AG08395 (cell line): ENCODE measurements around the gene CCDC178.
"Not testable (repeated sequence)": the region's sequence is repeated elsewhere in the genome, so short reads cannot be mapped to it uniquely, and the experiment has no call there.

Experiments used
- DNase-seq: peaks from one replicate; pipeline ENCODE4 v3.0.0; 2012; ENCODE audit warnings: mixed read lengths, low spot score

CCDC178 gene

DNA sequence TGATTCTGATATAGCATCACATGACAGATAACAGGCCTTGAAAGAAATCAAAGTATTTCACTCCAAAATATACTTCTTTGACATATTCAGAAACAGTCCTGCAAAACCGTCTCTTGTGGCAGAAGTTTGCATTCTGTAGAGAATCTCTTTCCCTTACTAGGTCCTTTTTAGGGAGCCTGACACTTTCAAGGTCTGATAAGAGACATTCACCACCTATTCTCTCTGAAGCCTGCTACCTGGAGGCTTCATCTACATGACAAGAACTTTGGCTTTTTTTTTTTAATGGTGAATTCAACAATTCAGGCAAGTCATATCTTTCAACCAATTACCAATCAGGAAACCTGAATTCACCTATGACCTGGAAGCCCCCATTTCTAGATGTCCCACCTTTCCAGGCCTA, 83.8 kb downstream of the CCDC178 start:
- DNase-seq, result no peak

- DNase-seq, result no peak
Measured at GRCh38 chr18:33355756-33356155, 84.8 kb downstream of the CCDC178 start.

GRCh38 chr18:33355263-33355662, 85.3 kb downstream of the CCDC178 start:
- no peak for DNase-seq

- DNase-seq, result no peak
Measured at GRCh38 chr18:33350256-33350655, 90.3 kb downstream of the CCDC178 start.

DNA sequence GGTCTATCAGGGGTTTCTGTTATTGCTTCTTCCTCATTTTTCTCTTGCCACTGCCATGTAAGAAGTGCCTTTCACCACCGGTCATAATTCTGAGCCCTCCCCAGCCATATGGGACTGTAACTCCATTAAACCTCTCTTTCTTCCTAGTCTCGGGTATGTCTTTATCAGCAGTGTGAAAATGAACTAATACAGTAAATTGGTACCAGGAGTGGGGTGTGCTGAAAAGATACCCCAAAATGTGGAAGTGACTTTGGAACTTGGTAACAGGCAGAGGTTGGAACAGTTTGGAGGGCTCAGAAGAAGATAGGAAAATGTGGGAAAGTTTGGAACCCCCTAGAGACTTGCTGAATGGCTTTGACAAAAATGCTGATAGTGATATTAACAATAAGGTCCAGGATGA, 100.8 kb downstream of the CCDC178 start:
- not testable (repeated sequence) for DNase-seq

DNA sequence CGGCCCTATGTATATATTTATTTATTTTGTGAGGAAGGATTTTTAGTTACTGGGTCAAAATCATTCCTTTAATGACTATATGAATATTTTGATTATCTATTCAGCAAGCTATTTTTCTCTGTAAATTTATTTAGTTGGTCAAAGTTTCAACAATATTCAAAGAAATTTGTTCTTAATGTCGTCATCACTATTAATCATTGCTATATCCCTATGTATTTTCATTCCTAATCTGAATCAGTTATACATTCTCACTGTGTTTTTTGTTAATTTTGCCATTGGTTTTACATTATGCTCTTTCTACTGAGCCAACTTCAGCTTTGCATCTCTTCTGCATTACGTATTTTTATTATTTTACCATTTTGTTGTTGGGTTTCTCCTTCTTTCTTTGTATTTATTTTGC, 105.7 kb downstream of the CCDC178 start:
- no peak for DNase-seq

GRCh38 chr18:33330711-33331110, 109.8 kb downstream of the CCDC178 start:
- no peak for DNase-seq

DNA sequence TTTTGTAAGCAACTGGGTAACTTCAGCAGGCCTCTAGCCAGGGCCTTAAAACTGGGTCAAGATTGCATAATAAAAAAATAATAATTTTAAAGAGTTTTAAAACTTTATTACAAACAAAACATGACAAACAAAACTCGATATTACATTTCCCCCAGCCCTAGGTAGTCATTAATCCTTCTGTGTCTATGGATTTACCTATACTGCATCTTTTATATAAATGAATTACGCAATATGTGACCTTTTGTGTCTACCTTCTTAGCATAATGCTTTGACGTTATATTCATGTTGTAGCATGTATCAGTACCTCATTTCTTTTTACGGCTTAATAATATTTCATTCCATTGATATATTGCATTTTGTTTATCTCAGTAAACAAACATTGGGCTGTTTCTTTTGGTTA, 113.5 kb downstream of the CCDC178 start:
- DNase-seq, result no peak

GRCh38 chr18:33317640-33318039, 122.9 kb downstream of the CCDC178 start:
- DNase-seq, result no peak

- DNase-seq, result no peak
Measured at GRCh38 chr18:33316146-33316587, 124.4 kb downstream of the CCDC178 start.

DNA sequence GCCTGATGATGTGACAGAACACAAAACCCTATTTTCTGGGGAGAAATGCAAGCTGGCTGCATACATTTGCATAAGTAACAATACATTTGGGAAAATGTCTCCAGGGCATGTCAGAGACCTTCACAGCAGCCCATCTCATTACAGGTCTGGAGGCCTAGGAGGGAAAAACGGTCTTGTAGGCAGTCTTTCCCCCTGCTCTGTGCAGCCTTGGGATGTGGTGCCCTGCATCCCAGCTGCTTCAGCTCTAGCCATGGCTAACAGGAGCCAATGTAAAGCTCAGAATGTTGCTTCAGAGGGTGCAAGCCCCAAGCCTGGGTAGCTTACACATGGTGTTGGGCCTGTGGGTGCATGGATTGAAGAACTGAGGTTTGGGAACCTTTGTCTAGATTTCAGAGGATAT, 133.0 kb downstream of the CCDC178 start:
- no peak for DNase-seq

GRCh38 chr18:33304277-33304676, 136.2 kb downstream of the CCDC178 start:
- no peak for DNase-seq

- DNase-seq, result no peak
Measured at GRCh38 chr18:33291539-33291938, 149.0 kb downstream of the CCDC178 start.

DNA sequence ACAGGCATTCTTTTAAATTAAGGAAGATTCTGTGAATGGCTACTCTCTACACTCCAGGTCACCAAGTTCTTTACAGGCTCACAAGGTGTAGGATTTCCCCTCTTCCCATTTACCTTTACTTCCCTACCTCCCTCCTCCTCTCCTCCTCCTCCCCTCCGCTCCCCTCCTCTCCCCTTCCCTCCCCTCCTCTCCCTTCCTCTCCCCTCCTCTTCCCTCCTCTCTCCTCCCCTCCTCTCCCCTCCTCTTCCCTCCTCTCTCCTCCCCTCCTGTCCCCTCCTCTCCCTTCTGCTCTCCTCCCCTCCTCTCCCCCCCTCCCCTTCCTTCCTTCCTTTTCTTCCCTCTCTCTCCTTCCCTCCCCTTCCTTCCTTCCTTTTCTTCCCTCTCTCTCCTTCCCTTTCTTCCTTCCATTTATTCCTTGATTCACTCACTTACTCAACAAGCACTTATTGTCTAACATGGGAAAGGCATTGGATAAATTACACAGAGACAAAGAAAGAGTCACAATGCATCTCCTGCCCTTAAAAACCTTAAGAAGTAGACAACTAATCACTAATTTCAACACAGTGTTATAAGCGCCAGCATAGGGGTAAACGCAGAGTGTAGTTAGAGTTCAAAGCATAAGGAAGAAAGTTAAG, 152.3 kb downstream of the CCDC178 start:
- no peak for DNase-seq

- DNase-seq, result no peak
Measured at GRCh38 chr18:33282709-33283333, 157.7 kb downstream of the CCDC178 start.

- DNase-seq, result no peak
Measured at GRCh38 chr18:33282142-33282541, 158.4 kb downstream of the CCDC178 start.

- DNase-seq, result no peak
Measured at GRCh38 chr18:33277431-33277830, 163.1 kb downstream of the CCDC178 start.

DNA sequence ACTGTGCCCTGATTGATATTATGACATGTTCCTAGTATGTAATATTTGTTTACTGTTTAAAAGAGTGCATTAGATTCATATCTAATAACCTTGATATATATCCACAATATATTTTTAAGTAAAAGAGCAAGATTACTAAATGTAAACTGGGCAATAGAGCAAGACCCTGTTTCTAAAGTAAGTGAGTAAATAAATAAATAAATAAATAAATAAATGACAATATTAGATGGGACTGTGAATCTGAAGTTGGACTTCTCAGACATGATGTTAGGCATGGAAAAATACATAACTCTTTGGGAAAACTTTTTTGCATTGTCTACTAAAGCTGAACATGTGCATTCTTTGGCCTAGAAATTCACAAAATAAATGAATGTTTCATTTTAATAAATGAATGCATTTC, 164.7 kb downstream of the CCDC178 start:
- no peak for DNase-seq

DNA sequence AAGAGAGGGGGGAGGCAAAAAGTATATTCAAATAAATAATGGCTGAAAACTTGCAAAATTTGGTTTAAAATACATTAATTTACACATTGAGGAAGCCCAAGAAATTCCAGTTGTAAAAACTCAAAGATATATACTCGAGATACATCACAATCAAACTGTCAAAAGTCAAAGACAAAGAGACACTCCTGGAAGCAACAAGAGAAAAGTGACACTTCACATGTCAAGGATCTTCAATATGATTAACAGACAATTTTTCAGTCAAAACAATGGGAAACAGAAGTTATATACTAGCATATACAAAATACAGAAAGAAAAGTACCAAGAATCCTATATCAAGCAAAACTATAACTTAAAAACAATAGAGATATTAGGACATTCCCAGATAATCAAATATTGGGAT, 170.2 kb downstream of the CCDC178 start:
- no peak for DNase-seq

DNA sequence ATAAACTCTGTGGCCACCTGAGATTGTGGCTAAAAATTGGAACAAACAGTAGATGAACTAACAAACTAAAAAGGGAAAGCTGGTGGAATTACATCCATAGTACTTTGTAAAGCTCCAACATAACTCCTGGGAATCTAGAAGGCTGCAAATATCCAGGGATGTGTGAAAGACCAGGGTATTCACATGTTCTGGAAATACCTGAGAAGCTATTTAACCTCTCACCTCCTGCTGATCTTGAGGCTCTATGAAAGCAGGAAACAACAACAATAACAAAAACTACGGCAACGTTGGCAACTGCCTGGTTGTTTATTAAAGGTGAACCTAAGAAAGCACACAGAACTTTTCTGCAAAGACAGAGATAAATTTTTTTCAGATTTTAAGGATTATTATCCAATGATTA, 171.3 kb downstream of the CCDC178 start:
- no peak for DNase-seq

DNA sequence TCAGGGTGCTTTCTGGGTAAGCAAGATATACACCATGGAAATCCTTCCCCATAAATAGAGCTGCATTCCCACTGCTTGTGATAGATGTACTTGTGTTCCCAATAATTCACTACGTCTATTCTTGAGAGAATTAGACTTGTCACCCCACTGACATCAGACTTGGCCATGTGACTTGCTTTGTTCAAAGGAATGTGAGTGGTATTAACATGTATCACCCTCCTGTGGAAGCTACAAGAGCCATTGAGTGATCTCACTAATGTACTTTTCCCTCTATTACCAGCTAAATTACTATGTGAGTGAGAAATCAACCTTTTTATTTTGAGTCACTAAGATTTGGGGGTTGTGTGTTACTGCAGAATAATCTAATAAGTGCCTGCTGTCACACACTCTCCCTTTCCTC, 176.0 kb downstream of the CCDC178 start:
- DNase-seq, result no peak

DNA sequence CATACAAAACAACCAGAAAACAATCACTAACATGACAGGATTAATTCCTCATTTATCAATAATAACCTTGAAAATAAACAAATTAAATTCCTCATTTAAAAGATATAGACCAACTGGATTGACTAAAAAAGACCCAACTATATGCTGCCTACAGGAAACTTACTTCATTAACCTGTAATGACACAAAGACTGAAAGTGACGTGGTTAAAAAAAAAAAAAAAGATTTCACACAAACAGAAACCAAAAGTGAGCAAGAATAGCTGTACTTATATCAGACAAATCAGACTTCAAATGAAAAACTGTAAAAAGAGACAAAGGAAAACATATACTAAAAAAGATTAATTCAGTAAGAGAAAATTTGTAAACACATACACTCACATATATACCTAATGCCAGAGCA, 201.2 kb downstream of the CCDC178 start:
- no peak for DNase-seq

DNA sequence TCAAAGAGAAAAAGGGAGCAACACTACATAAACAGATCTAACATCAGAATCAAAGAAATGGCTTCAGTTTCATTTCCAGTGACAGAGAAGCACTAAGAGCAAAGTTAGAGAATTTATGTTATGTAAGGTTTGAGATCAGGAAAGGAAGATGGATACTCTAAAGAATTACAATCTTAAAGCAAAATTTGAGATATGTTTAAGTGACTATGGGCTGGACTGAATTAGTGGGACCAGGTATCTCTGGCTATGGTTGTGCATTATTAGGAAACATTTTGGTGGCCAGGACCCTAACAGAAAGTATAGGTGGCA, 208.2 kb downstream of the CCDC178 start:
- no peak for DNase-seq
